Heart left ventricle (tissue), 16 donors: ENCODE results near the gene UBE2Q1. TPM values are rescaled to one million over a fixed set of nuclear protein-coding genes. Genes with fewer than 3 reads are reported as not detected.

Experiments used
- ATAC-seq, 4 donors: fragments of 200-7000 bp; cut with Tn5 transposase; one replicate each; pipeline ENCODE4 v1.9.1; 2020 to 2022; ENCODE audit warnings: moderate library complexity in 4 of 4, mild to moderate bottlenecking in 3 of 4, moderate number of reproducible peaks in 1 of 4
- DNase-seq, 5 donors: peaks; one replicate each; pipeline ENCODE4 v3.0.0-alpha.2; 2020
- H3K27ac ChIP-seq, 12 donors: fragments of 200-600 bp; sonication (generic) in 4 of 12; one replicate each; pipeline versions ENCODE4 v1.5.0 to v1.8.0; 2016 to 2022; ENCODE audit warnings: mild to moderate bottlenecking in 2 of 12
- H3K27me3 ChIP-seq, 9 donors: fragments of 200-600 bp; sonication (generic) in 2 of 9; one replicate each; pipeline versions ENCODE4 v1.5.1 to v1.8.0; 2016 to 2022; ENCODE audit warnings: mild to moderate bottlenecking in 3 of 9
- H3K36me3 ChIP-seq, 9 donors: fragments of 200-600 bp; sonication (generic) in 2 of 9; one replicate each; pipeline versions ENCODE4 v1.5.0 to v1.8.0; 2018 to 2022; ENCODE audit warnings: mild to moderate bottlenecking in 2 of 9
- H3K4me1 ChIP-seq, 12 donors: fragments of 200-600 bp; sonication (generic) in 4 of 12; one replicate each; pipeline versions ENCODE4 v1.5.0 to v1.8.0; 2016 to 2022; ENCODE audit warnings: mild to moderate bottlenecking in 3 of 12
- H3K4me3 ChIP-seq, 12 donors: fragments of 200-600 bp; sonication (generic) in 4 of 12; one replicate each; pipeline versions ENCODE4 v1.5.0 to v1.8.0; 2017 to 2022; ENCODE audit warnings: mild to moderate bottlenecking in 9 of 12, moderate library complexity in 4 of 12
- H3K9me3 ChIP-seq, 12 donors: fragments of 200-600 bp; sonication (generic) in 4 of 12; one replicate each; pipeline versions ENCODE4 v1.5.0 to v1.8.0; 2016 to 2022; ENCODE audit warnings: mild to moderate bottlenecking in 1 of 12
- POLR2A ChIP-seq, 2 donors: fragments of 450-650 bp; IDR thresholded peaks; one replicate each; pipeline ENCODE4 v1.6.1; 2017; ENCODE audit warnings: antibody characterized with exemption in 2 of 2, mild to moderate bottlenecking in 2 of 2, moderate library complexity in 2 of 2
- WGBS, 4 donors: extraction: QIAGEN DNeasy Blood & Tissue Kit in 2 of 4; methylation state at CpG; one replicate each; pipeline versions ENCODE4 v1.1.5 to v1.1.7; 2013 to 2018; 5-methylcytosine and 5-hydroxymethylcytosine counted together
- intact Hi-C, 10 donors: fragments of 100-400 bp; cut with DNase I; formaldehyde crosslinking; loops; one replicate each; pipeline versions ENCODE4 v1.11.1 to v1.14.2; 2022
- polyA plus RNA-seq, 2 donors: library from polyadenylated mRNA; stranded (reverse); fragments of 200-250 nt; gene quantifications; one replicate each; pipeline ENCODE4 v1.2.3, GENCODE V29; 2013
- total RNA-seq, 9 donors: library from RNA; depleted of rRNA in 2 of 9; stranded (reverse); fragments of >200 nt in 2 of 9; fragmentation: NEBNext Ultra II Directional in 3 of 9; extraction: Animal tissue kit (Norgen Biotek cat#: 25700) in 3 of 9; gene quantifications; one replicate each; pipeline versions ENCODE4 v1.1.0 to v1.2.4, GENCODE V29; 2016 to 2023
- TF ChIP-seq, protein P1 (sequence below), 12 donors: fragments of 200-600 bp; sonication (generic) in 4 of 12; IDR thresholded peaks; one replicate each; pipeline versions ENCODE4 v1.5.0 to v1.8.0; 2018 to 2022; ENCODE audit warnings: antibody characterized with exemption in 12 of 12, mild to moderate bottlenecking in 5 of 12
- donor health status: ischemic (EF 13 %, LVEDD 7.1; RV severe dilation, severe dysfunction).
- donor health status: healthy with polysubstance abuse.
- donor health status: DM: no; HTN: yes; CAD: no.
- donor health status: DM: no; HTN: no; CAD: no.
- donor health status: ischemic (EF 25% LVEDD 6.9; RV normal size, moderate dysfunction).
- donor health status: ischemic (EF 25% LVEDD 5.7; RV mildly dilated, moderate dysfunction).
- donor health status: healthy.
- donor health status: DM: yes; HTN: yes; CAD: no.
- donor health status: ischemic (EF 35%, LVEDD 5.7; RV mildly dilated, moderate dysfunction).
- donor health status: nonischemic (EF 11% LVEDD 7.7; RV severe dilation, severe dysfunction).
- donor health status: DM: yes; HTN: yes; CAD: no.
- donor health status: PGD.
- donor health status: ischemic (EF 29% LVEDD 5.4; RV normal size, mild dysfunction).
- donor health status: nonischemic (EF 23%, LVEDD 6.1; RV moderate dilation, normal function).

UBE2Q1 gene
- total and polyA plus RNA-seq, 11 donors, result 22.1 to 79.4 (median 57.2) TPM

GRCh38 chr1:154575147-154575927 is 16.9 kb upstream of the UBE2Q1 start:
- 83 to 86% (median 84%) methylated on average over 10 of the region's 10 CpGs for WGBS, 4 donors
- DNase-seq (no peak), ATAC-seq (no peak)
- H3K4me3 ChIP-seq, result no peak overlapping the region
- H3K27ac ChIP-seq, result no peak overlapping the region
- no peak for TF ChIP-seq POLR2A (IDR thresholded peaks at IDR 0.05)
- TF ChIP-seq, protein P1, sequence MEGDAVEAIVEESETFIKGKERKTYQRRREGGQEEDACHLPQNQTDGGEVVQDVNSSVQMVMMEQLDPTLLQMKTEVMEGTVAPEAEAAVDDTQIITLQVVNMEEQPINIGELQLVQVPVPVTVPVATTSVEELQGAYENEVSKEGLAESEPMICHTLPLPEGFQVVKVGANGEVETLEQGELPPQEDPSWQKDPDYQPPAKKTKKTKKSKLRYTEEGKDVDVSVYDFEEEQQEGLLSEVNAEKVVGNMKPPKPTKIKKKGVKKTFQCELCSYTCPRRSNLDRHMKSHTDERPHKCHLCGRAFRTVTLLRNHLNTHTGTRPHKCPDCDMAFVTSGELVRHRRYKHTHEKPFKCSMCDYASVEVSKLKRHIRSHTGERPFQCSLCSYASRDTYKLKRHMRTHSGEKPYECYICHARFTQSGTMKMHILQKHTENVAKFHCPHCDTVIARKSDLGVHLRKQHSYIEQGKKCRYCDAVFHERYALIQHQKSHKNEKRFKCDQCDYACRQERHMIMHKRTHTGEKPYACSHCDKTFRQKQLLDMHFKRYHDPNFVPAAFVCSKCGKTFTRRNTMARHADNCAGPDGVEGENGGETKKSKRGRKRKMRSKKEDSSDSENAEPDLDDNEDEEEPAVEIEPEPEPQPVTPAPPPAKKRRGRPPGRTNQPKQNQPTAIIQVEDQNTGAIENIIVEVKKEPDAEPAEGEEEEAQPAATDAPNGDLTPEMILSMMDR (IDR thresholded peaks at IDR 0.05), result no peak
- H3K9me3 ChIP-seq, result no peaks in the 10 kb centered on the region
- H3K36me3 ChIP-seq, result peaks cover 0 to 24% (median 19%) of the 10 kb centered on the region in 9 donors
- H3K27me3 ChIP-seq, result no peaks in the 10 kb centered on the region
- intact Hi-C loops, result no loop called here
- peaks cover 0 to 33% (median 17%) of the 10 kb centered on the region in 12 donors for H3K4me1 ChIP-seq

- intact Hi-C loops, result no loop called here
- no peaks in the 10 kb centered on the region for H3K9me3 ChIP-seq
- H3K4me1 ChIP-seq, result peaks cover 0 to 33% (median 17%) of the 10 kb centered on the region in 12 donors
- 15 to 26% (median 17%) methylated on average over 5 to 7 of the region's 7 CpGs for WGBS, 4 donors
- ATAC-seq, result no peak
- TF ChIP-seq, protein P1 (IDR thresholded peaks at IDR 0.05), result no peak
- TF ChIP-seq POLR2A (IDR thresholded peaks at IDR 0.05), result no peak
- DNase-seq, result no peak
- H3K27ac ChIP-seq, result no peak overlapping the region
- no peak overlapping the region for H3K4me3 ChIP-seq
- H3K27me3 ChIP-seq, result peaks cover 0 to 4% (median 0%) of the 10 kb centered on the region in 9 donors
- peaks cover 0 to 17% (median 15%) of the 10 kb centered on the region in 9 donors for H3K36me3 ChIP-seq
Observed at GRCh38 chr1:154574716-154575115, 16.3 kb upstream of the UBE2Q1 start.

DNA sequence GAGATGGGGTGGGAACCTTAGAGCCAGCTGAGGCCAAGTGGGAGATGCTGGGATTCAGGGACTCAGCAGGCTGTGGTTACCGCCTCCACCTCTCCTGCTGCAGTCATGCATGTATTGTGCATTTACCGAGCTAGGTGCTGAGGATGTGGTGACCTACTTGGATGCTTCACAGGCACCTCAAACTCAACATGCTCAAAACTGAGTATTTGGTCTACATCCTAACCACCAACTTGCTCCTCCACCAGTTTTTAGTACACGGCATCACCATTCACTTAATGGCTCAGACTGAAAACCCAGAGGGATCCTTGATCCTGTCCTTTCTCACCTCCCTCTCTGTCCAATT is 14.7 kb upstream of the UBE2Q1 start:
- 85 to 88% (median 86%) methylated on average over 3 of the region's 3 CpGs for WGBS, 4 donors
- TF ChIP-seq, protein P1 (IDR thresholded peaks at IDR 0.05), result no peak
- no peak for TF ChIP-seq POLR2A (IDR thresholded peaks at IDR 0.05)
- H3K4me1 ChIP-seq, result peaks cover 0 to 24% (median 11%) of the 10 kb centered on the region in 12 donors
- DNase-seq (no peak), ATAC-seq (no peak)
- H3K36me3 ChIP-seq, result peaks cover 0 to 2% (median under 1%) of the 10 kb centered on the region in 9 donors
- no peaks in the 10 kb centered on the region for H3K9me3 ChIP-seq
- intact Hi-C loops, result no loop called here
- H3K27me3 ChIP-seq, result peaks cover 0 to 10% (median 0%) of the 10 kb centered on the region in 9 donors
- no peak overlapping the region for H3K4me3 ChIP-seq
- no peak overlapping the region for H3K27ac ChIP-seq

- H3K27me3 ChIP-seq, result peaks cover 0 to 14% (median 0%) of the 10 kb centered on the region in 9 donors
- H3K36me3 ChIP-seq, result no peaks in the 10 kb centered on the region
- intact Hi-C loops, result no loop called here
- no peak overlapping the region for H3K27ac ChIP-seq
- no peak overlapping the region for H3K4me3 ChIP-seq
- H3K4me1 ChIP-seq, result peaks cover 0 to 24% (median 12%) of the 10 kb centered on the region in 12 donors
- no peak for DNase-seq
- TF ChIP-seq, protein P1 (IDR thresholded peaks at IDR 0.05), result no peak
- no peak for TF ChIP-seq POLR2A (IDR thresholded peaks at IDR 0.05)
- no peak for ATAC-seq
- H3K9me3 ChIP-seq, result no peaks in the 10 kb centered on the region
- 71 to 79% (median 75%) methylated on average over 2 to 10 of the region's 10 CpGs for WGBS, 4 donors
Observed at GRCh38 chr1:154572468-154573167, 14.2 kb upstream of the UBE2Q1 start.
